HL-60/S4 treated with retinoic acid at 250 ng/mL for 4 days and 3 days (cell line): ENCODE measurements around the gene UGT2B10.

Experiments
- in situ Hi-C: fragments of 300-500 bp; cut with MboI; formaldehyde crosslinking; loops from 2 replicates; pipeline ENCODE4 v1.7.0; 2022; ENCODE audit warnings: low sequenced_read_pairs

Gene UGT2B10

GRCh38 chr4:68869274-68869773, 53.5 kb downstream of the UGT2B10 start:
- in situ Hi-C loops: no loop called here

GRCh38 chr4:68871809-68872642, 56.2 kb downstream of the UGT2B10 start:
- in situ Hi-C loops: no loop called here

GRCh38 chr4:68872643-68873502, 57.1 kb downstream of the UGT2B10 start:
- in situ Hi-C loops: no loop called here

GRCh38 chr4:68874507-68874906, 58.7 kb downstream of the UGT2B10 start:
- in situ Hi-C loops: no loop called here

GRCh38 chr4:68877555-68877954, 61.8 kb downstream of the UGT2B10 start:
- in situ Hi-C loops: no loop called here

GRCh38 chr4:68878048-68878447, 62.3 kb downstream of the UGT2B10 start:
- in situ Hi-C loops: no loop called here
